GM23338 (cell line): Measurements from ENCODE around the gene PAN2. TPM values are rescaled to one million over a fixed set of nuclear protein-coding genes. Genes with fewer than 3 reads are reported as not detected.

Experiments
- ATAC-seq: fragments of 200-7000 bp; cut with Tn5 transposase; 3 replicates; pipeline ENCODE4 v1.9.1; 2020
- DNase-seq: peaks from one replicate; pipeline ENCODE4 v3.0.0-alpha.2; 2015; ENCODE audit warnings: low spot score
- H2AFZ ChIP-seq: fragments of 200-600 bp; sonication (generic); 2 replicates; pipeline ENCODE4 v1.8.0; 2016; ENCODE audit warnings: antibody characterized with exemption, mild to moderate bottlenecking, moderate library complexity
- H3F3A ChIP-seq: fragments of 200-600 bp; sonication (generic); replicated peaks from 2 replicates; pipeline ENCODE4 v1.8.0; 2017; ENCODE audit warnings: antibody characterized with exemption, mixed run types, low read depth
- H3K27ac ChIP-seq: fragments of 200-600 bp; sonication (generic); 2 replicates; pipeline ENCODE4 v1.6.1; 2016; ENCODE audit warnings: low read depth
- H3K27me3 ChIP-seq: fragments of 200-600 bp; sonication (generic); 2 replicates; pipeline ENCODE4 v1.8.0; 2016; ENCODE audit warnings: mild to moderate bottlenecking, mixed run types, moderate library complexity; ENCODE audit not compliant: insufficient read depth
- H3K36me3 ChIP-seq: fragments of 200-600 bp; sonication (generic); 2 replicates; pipeline ENCODE4 v1.8.0; 2016; ENCODE audit warnings: mild to moderate bottlenecking; ENCODE audit not compliant: insufficient read depth
- H3K4me1 ChIP-seq: fragments of 200-600 bp; sonication (generic); 2 replicates; pipeline ENCODE4 v1.8.0; 2016; ENCODE audit warnings: mild to moderate bottlenecking, moderate library complexity; ENCODE audit not compliant: insufficient read depth
- H3K4me2 ChIP-seq: fragments of 200-600 bp; sonication (generic); 2 replicates; pipeline ENCODE4 v1.7.1; 2017; ENCODE audit warnings: mixed run types
- H3K4me3 ChIP-seq: fragments of 200-600 bp; sonication (generic); 2 replicates; pipeline ENCODE4 v1.6.1; 2016; ENCODE audit warnings: mixed run types
- H3K79me2 ChIP-seq: fragments of 200-600 bp; sonication (generic); replicated peaks from 2 replicates; pipeline ENCODE4 v1.8.0; 2017; ENCODE audit warnings: mild to moderate bottlenecking; ENCODE audit not compliant: insufficient read depth
- H3K9me2 ChIP-seq: fragments of 200-600 bp; sonication (generic); 2 replicates; pipeline ENCODE4 v1.8.0; 2017; ENCODE audit not compliant: insufficient read depth
- H4K20me1 ChIP-seq: fragments of 200-600 bp; sonication (generic); replicated peaks from 2 replicates; pipeline ENCODE4 v1.8.0; 2017; ENCODE audit warnings: mild to moderate bottlenecking; ENCODE audit not compliant: insufficient read depth
- H3K27ac Mint-ChIP-seq: 2 replicates; pipeline ENCODE4 v1.8.0; 2020; ENCODE audit warnings: inconsistent platforms, mild to moderate bottlenecking, moderate library complexity, mixed read lengths
- H3K27me3 Mint-ChIP-seq: 3 replicates; pipeline ENCODE4 v1.8.0; 2022; ENCODE audit warnings: low read depth, mild to moderate bottlenecking, moderate library complexity, mixed read lengths, inconsistent platforms; ENCODE audit not compliant: insufficient read depth, poor library complexity
- H3K36me3 Mint-ChIP-seq: 3 replicates; pipeline ENCODE4 v1.8.0; 2021; ENCODE audit warnings: low read depth, mild to moderate bottlenecking, inconsistent platforms, moderate library complexity, mixed read lengths
- H3K4me1 Mint-ChIP-seq: 3 replicates; pipeline ENCODE4 v1.8.0; 2020; ENCODE audit warnings: mild to moderate bottlenecking, inconsistent platforms, mixed read lengths
- H3K4me3 Mint-ChIP-seq: 3 replicates; pipeline ENCODE4 v1.8.0; 2021; ENCODE audit warnings: moderate library complexity, mild to moderate bottlenecking, inconsistent platforms, mixed read lengths
- H3K9me3 Mint-ChIP-seq: 3 replicates; pipeline ENCODE4 v1.8.0; 2020; ENCODE audit warnings: moderate library complexity, mild to moderate bottlenecking, inconsistent platforms, mixed read lengths
- CREB1 ChIP-seq: fragments of 250-450 bp; sonication (Bioruptor Pico); IDR thresholded peaks from 2 replicates; pipeline ENCODE4 v1.5.0; 2020; ENCODE audit warnings: low read depth, mild to moderate bottlenecking, moderate library complexity
- EZH2 ChIP-seq: fragments of 200-600 bp; sonication (generic); IDR thresholded peaks from one replicate; pipeline ENCODE4 v1.8.0; 2017; ENCODE audit warnings: antibody characterized with exemption, mild to moderate bottlenecking, low read depth; ENCODE audit not compliant: unreplicated experiment
- EZH2phosphoT487 ChIP-seq: fragments of 200-600 bp; sonication (generic); IDR thresholded peaks from one replicate; pipeline ENCODE4 v1.8.1; 2018; ENCODE audit warnings: antibody characterized with exemption; ENCODE audit not compliant: unreplicated experiment
- JUNB ChIP-seq: IDR thresholded peaks from one replicate; pipeline ENCODE4 v1.6.1; 2016; ENCODE audit warnings: antibody characterized with exemption; ENCODE audit not compliant: unreplicated experiment
- NANOG ChIP-seq: IDR thresholded peaks from 2 replicates; pipeline ENCODE4 v1.6.1; 2016; ENCODE audit warnings: antibody characterized with exemption, borderline replicate concordance
- POLR2AphosphoS5 ChIP-seq: IDR thresholded peaks from 2 replicates; pipeline ENCODE4 v1.6.1; 2016; ENCODE audit warnings: antibody characterized with exemption, low read depth
- ZNF114 ChIP-seq: fragments of 250-450 bp; sonication (Bioruptor Pico); IDR thresholded peaks from 2 replicates; pipeline ENCODE4 v1.5.0; 2020; ENCODE audit warnings: mild to moderate bottlenecking, moderate library complexity
- polyA plus RNA-seq: library from polyadenylated mRNA; unstranded; fragments of >200 nt; fragmentation: Nextera tagmentation; extraction: Ambion mirVana; gene quantifications from 2 replicates; pipeline ENCODE4 v1.2.1, GENCODE V29; 2016
- total RNA-seq: library from RNA; depleted of rRNA; stranded (reverse); fragments of >200 nt; shearing (Covaris generic); gene quantifications from 2 replicates; pipeline ENCODE4 v1.2.3, GENCODE V29; 2014
- TF ChIP-seq, protein P1 (sequence below): fragments of 250-450 bp; sonication (Bioruptor Pico); IDR thresholded peaks from 2 replicates; pipeline ENCODE4 v1.5.0; 2020; ENCODE audit warnings: mild to moderate bottlenecking, moderate library complexity
- TF ChIP-seq, protein P2 (sequence below): IDR thresholded peaks from one replicate; pipeline ENCODE4 v1.6.1; 2018; ENCODE audit warnings: antibody characterized with exemption; ENCODE audit not compliant: unreplicated experiment
- TF ChIP-seq, protein P3 (sequence below), 2 experiments: fragments of 200-600 bp in 1 of 2; sonication (generic) in 1 of 2; conservative IDR thresholded peaks; 2 replicates each; pipeline versions ENCODE4 v1.5.1 to v1.6.1; 2016 to 2017; ENCODE audit warnings: antibody characterized with exemption in 2 of 2, low read depth in 2 of 2, mild to moderate bottlenecking in 2 of 2, moderate library complexity in 1 of 2

PAN2 gene
- total and polyA plus RNA-seq, 2 experiments from 2014 or later, result 11.5 to 27.2 TPM

DNA sequence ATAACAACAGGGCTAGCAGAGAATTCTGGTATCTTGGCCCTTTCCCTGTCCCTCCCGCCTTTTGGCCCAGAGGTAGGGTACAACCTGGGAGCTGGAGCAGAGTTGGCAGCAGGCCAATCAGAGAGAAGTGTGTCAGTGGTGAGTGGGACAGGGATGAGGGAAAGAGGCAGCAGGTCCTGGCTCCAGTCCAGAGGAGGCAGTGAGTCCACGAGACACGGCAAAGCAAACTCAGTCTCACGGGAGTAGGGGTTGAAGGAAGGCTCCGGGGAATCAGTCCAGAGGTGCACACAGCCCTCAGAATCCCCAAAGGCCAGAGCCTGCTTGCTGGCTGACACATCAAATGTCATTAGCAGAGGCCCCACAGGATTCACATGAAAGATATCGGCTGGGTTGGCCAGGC, 7.3 kb downstream of the PAN2 start (continued):
- TF ChIP-seq, protein P1, sequence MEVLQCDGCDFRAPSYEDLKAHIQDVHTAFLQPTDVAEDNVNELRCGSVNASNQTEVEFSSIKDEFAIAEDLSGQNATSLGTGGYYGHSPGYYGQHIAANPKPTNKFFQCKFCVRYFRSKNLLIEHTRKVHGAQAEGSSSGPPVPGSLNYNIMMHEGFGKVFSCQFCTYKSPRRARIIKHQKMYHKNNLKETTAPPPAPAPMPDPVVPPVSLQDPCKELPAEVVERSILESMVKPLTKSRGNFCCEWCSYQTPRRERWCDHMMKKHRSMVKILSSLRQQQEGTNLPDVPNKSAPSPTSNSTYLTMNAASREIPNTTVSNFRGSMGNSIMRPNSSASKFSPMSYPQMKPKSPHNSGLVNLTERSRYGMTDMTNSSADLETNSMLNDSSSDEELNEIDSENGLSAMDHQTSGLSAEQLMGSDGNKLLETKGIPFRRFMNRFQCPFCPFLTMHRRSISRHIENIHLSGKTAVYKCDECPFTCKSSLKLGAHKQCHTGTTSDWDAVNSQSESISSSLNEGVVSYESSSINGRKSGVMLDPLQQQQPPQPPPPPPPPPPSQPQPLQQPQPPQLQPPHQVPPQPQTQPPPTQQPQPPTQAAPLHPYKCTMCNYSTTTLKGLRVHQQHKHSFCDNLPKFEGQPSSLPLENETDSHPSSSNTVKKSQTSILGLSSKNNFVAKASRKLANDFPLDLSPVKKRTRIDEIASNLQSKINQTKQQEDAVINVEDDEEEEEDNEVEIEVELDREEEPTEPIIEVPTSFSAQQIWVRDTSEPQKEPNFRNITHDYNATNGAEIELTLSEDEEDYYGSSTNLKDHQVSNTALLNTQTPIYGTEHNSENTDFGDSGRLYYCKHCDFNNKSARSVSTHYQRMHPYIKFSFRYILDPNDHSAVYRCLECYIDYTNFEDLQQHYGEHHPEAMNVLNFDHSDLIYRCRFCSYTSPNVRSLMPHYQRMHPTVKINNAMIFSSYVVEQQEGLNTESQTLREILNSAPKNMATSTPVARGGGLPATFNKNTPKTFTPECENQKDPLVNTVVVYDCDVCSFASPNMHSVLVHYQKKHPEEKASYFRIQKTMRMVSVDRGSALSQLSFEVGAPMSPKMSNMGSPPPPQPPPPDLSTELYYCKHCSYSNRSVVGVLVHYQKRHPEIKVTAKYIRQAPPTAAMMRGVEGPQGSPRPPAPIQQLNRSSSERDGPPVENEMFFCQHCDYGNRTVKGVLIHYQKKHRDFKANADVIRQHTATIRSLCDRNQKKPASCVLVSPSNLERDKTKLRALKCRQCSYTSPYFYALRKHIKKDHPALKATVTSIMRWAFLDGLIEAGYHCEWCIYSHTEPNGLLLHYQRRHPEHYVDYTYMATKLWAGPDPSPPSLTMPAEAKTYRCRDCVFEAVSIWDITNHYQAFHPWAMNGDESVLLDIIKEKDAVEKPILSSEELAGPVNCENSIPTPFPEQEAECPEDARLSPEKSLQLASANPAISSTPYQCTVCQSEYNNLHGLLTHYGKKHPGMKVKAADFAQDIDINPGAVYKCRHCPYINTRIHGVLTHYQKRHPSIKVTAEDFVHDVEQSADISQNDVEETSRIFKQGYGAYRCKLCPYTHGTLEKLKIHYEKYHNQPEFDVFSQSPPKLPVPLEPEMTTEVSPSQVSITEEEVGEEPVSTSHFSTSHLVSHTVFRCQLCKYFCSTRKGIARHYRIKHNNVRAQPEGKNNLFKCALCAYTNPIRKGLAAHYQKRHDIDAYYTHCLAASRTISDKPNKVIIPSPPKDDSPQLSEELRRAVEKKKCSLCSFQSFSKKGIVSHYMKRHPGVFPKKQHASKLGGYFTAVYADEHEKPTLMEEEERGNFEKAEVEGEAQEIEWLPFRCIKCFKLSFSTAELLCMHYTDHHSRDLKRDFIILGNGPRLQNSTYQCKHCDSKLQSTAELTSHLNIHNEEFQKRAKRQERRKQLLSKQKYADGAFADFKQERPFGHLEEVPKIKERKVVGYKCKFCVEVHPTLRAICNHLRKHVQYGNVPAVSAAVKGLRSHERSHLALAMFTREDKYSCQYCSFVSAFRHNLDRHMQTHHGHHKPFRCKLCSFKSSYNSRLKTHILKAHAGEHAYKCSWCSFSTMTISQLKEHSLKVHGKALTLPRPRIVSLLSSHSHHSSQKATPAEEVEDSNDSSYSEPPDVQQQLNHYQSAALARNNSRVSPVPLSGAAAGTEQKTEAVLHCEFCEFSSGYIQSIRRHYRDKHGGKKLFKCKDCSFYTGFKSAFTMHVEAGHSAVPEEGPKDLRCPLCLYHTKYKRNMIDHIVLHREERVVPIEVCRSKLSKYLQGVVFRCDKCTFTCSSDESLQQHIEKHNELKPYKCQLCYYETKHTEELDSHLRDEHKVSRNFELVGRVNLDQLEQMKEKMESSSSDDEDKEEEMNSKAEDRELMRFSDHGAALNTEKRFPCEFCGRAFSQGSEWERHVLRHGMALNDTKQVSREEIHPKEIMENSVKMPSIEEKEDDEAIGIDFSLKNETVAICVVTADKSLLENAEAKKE, result no peak
- no peak for TF ChIP-seq CREB1 (CRISPR knock-in tag)
- TF ChIP-seq EZH2, result no peak
- TF ChIP-seq ZNF114 (CRISPR knock-in tag), result no peak
- TF ChIP-seq NANOG, result no peak

DNA sequence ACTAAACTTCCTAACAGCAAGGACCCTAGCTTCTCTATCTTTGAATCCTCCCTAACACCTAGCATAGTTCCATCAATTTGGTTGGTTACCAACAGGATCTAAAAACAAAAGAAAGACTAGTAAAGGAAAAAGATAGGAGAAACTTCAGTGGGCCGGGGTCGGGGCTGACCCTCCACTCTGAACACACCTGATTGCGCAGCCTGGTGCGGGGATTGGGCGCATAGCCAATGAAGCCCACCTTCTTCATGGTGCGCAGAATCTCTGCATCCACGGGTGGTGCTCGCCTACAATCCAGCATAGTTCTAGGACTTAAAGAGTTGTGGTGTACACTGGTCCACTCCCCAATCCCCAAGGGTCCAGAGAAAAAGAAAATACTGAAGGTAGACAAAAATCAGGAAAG, 7.7 kb downstream of the PAN2 start:
- Mint-ChIP-seq H3K27ac (no peak overlapping the region), H3K27me3 (peaks cover 4% of the 10 kb centered on the region), H3K9me3 (no peaks in the 10 kb centered on the region), H3K36me3 (peaks cover 18% of the 10 kb centered on the region), H3K4me3 (no peak overlapping the region), H3K4me1 (no peaks in the 10 kb centered on the region)
- Histone ChIP-seq H3K36me3 (no peaks in the 10 kb centered on the region), H3K79me2 (no peaks in the 10 kb centered on the region), H3K9me2 (no peaks in the 10 kb centered on the region), H3K4me3 (no peak overlapping the region), H3F3A (no peaks in the 10 kb centered on the region), H2AFZ (no peak overlapping the region), H3K27me3 (no peaks in the 10 kb centered on the region), H4K20me1 (no peaks in the 10 kb centered on the region), H3K4me1 (no peaks in the 10 kb centered on the region), H3K27ac (no peak overlapping the region), H3K4me2 (no peak overlapping the region)
- no peak for ATAC-seq
- no peak for DNase-seq
- TF ChIP-seq EZH2phosphoT487, result no peak
- TF ChIP-seq, protein P2, sequence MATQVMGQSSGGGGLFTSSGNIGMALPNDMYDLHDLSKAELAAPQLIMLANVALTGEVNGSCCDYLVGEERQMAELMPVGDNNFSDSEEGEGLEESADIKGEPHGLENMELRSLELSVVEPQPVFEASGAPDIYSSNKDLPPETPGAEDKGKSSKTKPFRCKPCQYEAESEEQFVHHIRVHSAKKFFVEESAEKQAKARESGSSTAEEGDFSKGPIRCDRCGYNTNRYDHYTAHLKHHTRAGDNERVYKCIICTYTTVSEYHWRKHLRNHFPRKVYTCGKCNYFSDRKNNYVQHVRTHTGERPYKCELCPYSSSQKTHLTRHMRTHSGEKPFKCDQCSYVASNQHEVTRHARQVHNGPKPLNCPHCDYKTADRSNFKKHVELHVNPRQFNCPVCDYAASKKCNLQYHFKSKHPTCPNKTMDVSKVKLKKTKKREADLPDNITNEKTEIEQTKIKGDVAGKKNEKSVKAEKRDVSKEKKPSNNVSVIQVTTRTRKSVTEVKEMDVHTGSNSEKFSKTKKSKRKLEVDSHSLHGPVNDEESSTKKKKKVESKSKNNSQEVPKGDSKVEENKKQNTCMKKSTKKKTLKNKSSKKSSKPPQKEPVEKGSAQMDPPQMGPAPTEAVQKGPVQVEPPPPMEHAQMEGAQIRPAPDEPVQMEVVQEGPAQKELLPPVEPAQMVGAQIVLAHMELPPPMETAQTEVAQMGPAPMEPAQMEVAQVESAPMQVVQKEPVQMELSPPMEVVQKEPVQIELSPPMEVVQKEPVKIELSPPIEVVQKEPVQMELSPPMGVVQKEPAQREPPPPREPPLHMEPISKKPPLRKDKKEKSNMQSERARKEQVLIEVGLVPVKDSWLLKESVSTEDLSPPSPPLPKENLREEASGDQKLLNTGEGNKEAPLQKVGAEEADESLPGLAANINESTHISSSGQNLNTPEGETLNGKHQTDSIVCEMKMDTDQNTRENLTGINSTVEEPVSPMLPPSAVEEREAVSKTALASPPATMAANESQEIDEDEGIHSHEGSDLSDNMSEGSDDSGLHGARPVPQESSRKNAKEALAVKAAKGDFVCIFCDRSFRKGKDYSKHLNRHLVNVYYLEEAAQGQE, result no peak
- no peak for TF ChIP-seq EZH2
- no peak for TF ChIP-seq POLR2AphosphoS5
- no peak for TF ChIP-seq NANOG
- TF ChIP-seq, protein P3, sequence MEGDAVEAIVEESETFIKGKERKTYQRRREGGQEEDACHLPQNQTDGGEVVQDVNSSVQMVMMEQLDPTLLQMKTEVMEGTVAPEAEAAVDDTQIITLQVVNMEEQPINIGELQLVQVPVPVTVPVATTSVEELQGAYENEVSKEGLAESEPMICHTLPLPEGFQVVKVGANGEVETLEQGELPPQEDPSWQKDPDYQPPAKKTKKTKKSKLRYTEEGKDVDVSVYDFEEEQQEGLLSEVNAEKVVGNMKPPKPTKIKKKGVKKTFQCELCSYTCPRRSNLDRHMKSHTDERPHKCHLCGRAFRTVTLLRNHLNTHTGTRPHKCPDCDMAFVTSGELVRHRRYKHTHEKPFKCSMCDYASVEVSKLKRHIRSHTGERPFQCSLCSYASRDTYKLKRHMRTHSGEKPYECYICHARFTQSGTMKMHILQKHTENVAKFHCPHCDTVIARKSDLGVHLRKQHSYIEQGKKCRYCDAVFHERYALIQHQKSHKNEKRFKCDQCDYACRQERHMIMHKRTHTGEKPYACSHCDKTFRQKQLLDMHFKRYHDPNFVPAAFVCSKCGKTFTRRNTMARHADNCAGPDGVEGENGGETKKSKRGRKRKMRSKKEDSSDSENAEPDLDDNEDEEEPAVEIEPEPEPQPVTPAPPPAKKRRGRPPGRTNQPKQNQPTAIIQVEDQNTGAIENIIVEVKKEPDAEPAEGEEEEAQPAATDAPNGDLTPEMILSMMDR (conservative IDR thresholded peaks at IDR 0.05; ENCODE audit: low read depth in 2 of 2), result no peak
- no peak for TF ChIP-seq JUNB
